Adipocyte (in vitro differentiated cells): ENCODE measurements around the gene CCDC24.

Source experiments
- DNase-seq: peaks from one replicate; pipeline ENCODE4 v3.0.0-alpha.2; 2015; ENCODE audit warnings: low read depth
- H3K27me3 ChIP-seq: replicated peaks from 2 replicates; pipeline ENCODE4 v1.7.0; 2013; ENCODE audit warnings: mild to moderate bottlenecking, low read length, moderate library complexity; ENCODE audit not compliant: control insufficient read depth, insufficient read depth
- H3K36me3 ChIP-seq: 2 replicates; pipeline ENCODE4 v1.7.0; 2013; ENCODE audit warnings: low read length, mild to moderate bottlenecking, moderate library complexity; ENCODE audit not compliant: control insufficient read depth, insufficient read depth, severe bottlenecking
- H3K4me1 ChIP-seq: 2 replicates; pipeline ENCODE4 v1.7.0; 2013; ENCODE audit warnings: mild to moderate bottlenecking, low read length, moderate library complexity; ENCODE audit not compliant: control insufficient read depth, insufficient read depth
- H3K4me3 ChIP-seq: 2 replicates; pipeline ENCODE4 v1.7.0; 2013; ENCODE audit warnings: mild to moderate bottlenecking, low read length, moderate library complexity
- H3K9ac ChIP-seq: 2 replicates; pipeline ENCODE4 v1.7.0; 2013; ENCODE audit warnings: mild to moderate bottlenecking, low read length, moderate library complexity
- H3K9me3 ChIP-seq: 2 replicates; pipeline ENCODE4 v1.7.0; 2013; ENCODE audit warnings: mild to moderate bottlenecking, low read length, moderate library complexity; ENCODE audit not compliant: control insufficient read depth

CCDC24 gene

GRCh38 chr1:43991476-43992231 is at the start of gene CCDC24:
TSS of gene CCDC24 (plus strand) at chr1:43991599. CDS start at chr1:43991879, 280 bp downstream.
- Histone ChIP-seq H3K4me1 (peaks cover 7% of the 10 kb centered on the region), H3K4me3 (peak within 1 kb of the TSS; percentile 87), H3K27me3 (no peaks in the 10 kb centered on the region), H3K9me3 (no peaks in the 10 kb centered on the region), H3K9ac (peak within 1 kb of the TSS; percentile 88), H3K36me3 (no peaks in the 10 kb centered on the region)
- DNase-seq = peak; percentile 95

- DNase-seq = no peak
- Histone ChIP-seq H3K36me3 (no peaks in the 10 kb centered on the region), H3K9ac (no peak overlapping the region), H3K27me3 (peaks cover 13% of the 10 kb centered on the region), H3K9me3 (no peaks in the 10 kb centered on the region), H3K4me1 (peaks cover 8% of the 10 kb centered on the region), H3K4me3 (no peak overlapping the region)
Measured at GRCh38 chr1:43942411-43942810, 49.0 kb upstream of the CCDC24 start.

- H3K27me3 ChIP-seq = no peaks in the 10 kb centered on the region
- H3K36me3 ChIP-seq = peaks cover 5% of the 10 kb centered on the region
- H3K9me3 ChIP-seq = no peaks in the 10 kb centered on the region
- no peak overlapping the region for H3K9ac ChIP-seq
- peaks cover 21% of the 10 kb centered on the region for H3K4me1 ChIP-seq
- no peak overlapping the region for H3K4me3 ChIP-seq
- no peak for DNase-seq
Measured at GRCh38 chr1:43944860-43945259, 46.5 kb upstream of the CCDC24 start.

- Histone ChIP-seq H3K9ac (peak overlapping the region; percentile 100), H3K36me3 (peaks cover 14% of the 10 kb centered on the region), H3K27me3 (no peaks in the 10 kb centered on the region), H3K4me3 (peak overlapping the region; percentile 98), H3K4me1 (peaks cover 21% of the 10 kb centered on the region), H3K9me3 (no peaks in the 10 kb centered on the region)
- DNase-seq = no peak
Measured at GRCh38 chr1:43945674-43946235, 45.6 kb upstream of the CCDC24 start.

- Histone ChIP-seq H3K4me1 (peaks cover 23% of the 10 kb centered on the region), H3K36me3 (peaks cover 14% of the 10 kb centered on the region), H3K27me3 (no peaks in the 10 kb centered on the region), H3K9ac (peak within 1 kb of the TSS; percentile 100), H3K4me3 (peak within 1 kb of the TSS; percentile 98), H3K9me3 (no peaks in the 10 kb centered on the region)
- DNase-seq = peak; percentile 98
Measured at GRCh38 chr1:43946236-43947060, 45.0 kb upstream of the CCDC24 start, which contains the start of gene IPO13. TSS of gene IPO13 (plus strand) at chr1:43946950. CDS start at chr1:43947601, 651 bp downstream.

GRCh38 chr1:43947061-43947873 is 44.1 kb upstream of the CCDC24 start:
- Histone ChIP-seq H3K9me3 (no peaks in the 10 kb centered on the region), H3K27me3 (no peaks in the 10 kb centered on the region), H3K9ac (peak overlapping the region; percentile 100), H3K4me1 (peaks cover 29% of the 10 kb centered on the region), H3K36me3 (peaks cover 14% of the 10 kb centered on the region), H3K4me3 (peak overlapping the region; percentile 98)
- no peak for DNase-seq

- peaks cover 29% of the 10 kb centered on the region for H3K4me1 ChIP-seq
- peak overlapping the region; percentile 100 for H3K9ac ChIP-seq
- no peaks in the 10 kb centered on the region for H3K27me3 ChIP-seq
- no peaks in the 10 kb centered on the region for H3K9me3 ChIP-seq
- DNase-seq = no peak
- peak overlapping the region; percentile 98 for H3K4me3 ChIP-seq
- H3K36me3 ChIP-seq = peaks cover 14% of the 10 kb centered on the region
Measured at GRCh38 chr1:43947874-43948437, 43.4 kb upstream of the CCDC24 start.

- DNase-seq = no peak
- Histone ChIP-seq H3K4me3 (no peak overlapping the region), H3K9me3 (no peaks in the 10 kb centered on the region), H3K27me3 (no peaks in the 10 kb centered on the region), H3K4me1 (peaks cover 29% of the 10 kb centered on the region), H3K9ac (no peak overlapping the region), H3K36me3 (peaks cover 14% of the 10 kb centered on the region)
Measured at GRCh38 chr1:43949678-43950077, 41.7 kb upstream of the CCDC24 start.

GRCh38 chr1:43951021-43951985 is 40.1 kb upstream of the CCDC24 start:
- no peak for DNase-seq
- Histone ChIP-seq H3K27me3 (no peaks in the 10 kb centered on the region), H3K4me1 (peaks cover 22% of the 10 kb centered on the region), H3K4me3 (no peak overlapping the region), H3K9ac (no peak overlapping the region), H3K9me3 (no peaks in the 10 kb centered on the region), H3K36me3 (peaks cover 15% of the 10 kb centered on the region)
